Measurements from ENCODE around the gene TRPV2. TPM values are rescaled to one million over a fixed set of nuclear protein-coding genes. Genes with fewer than 3 reads are reported as not detected.

Gene TRPV2
- total RNA-seq, 1 experiment from 2014 or later = 1.0 TPM

GRCh38 chr17:16475179-16475704, 59.9 kb downstream of the TRPV2 start:
- Mint-ChIP-seq H3K27ac (peak overlapping the region in 1 of 3 experiments; percentile 7; a peak in 3 of 7 replicates), H3K27me3 (ENCODE audit: low read depth) (no peaks in the 10 kb centered on the region), H3K36me3 (ENCODE audit: insufficient read depth in 1 of 3, low read depth in 3 of 3) (peaks cover 3 to 5% (median 4%) of the 10 kb centered on the region in 3 experiments; a peak in 2 of 7 replicates), H3K4me1 (peaks cover 34 to 40% of the 10 kb centered on the region in 2 experiments), H3K4me3 (no peak overlapping the region), H3K9me3 (no peaks in the 10 kb centered on the region)
- Histone ChIP-seq H4K5ac (ENCODE audit: insufficient read length, low read depth, low read length) (no peak overlapping the region), H3K4me1 (ENCODE audit: insufficient read depth, low read length) (0 out of 2 replicates have a peak, but pooled peaks cover 5% of the 10 kb centered on the region), H2AK5ac (ENCODE audit: insufficient read length, low read length) (no peak overlapping the region), H3K27me3 (ENCODE audit: insufficient read depth, low read length) (no peaks in the 10 kb centered on the region), H3K23ac (ENCODE audit: insufficient read length, low read depth, low read length) (no peak overlapping the region), H3K79me1 (ENCODE audit: insufficient read depth, low read depth, low read length, poor library complexity, severe bottlenecking) (no peaks in the 10 kb centered on the region), H4K8ac (replicated peaks; ENCODE audit: insufficient read length, low read depth, low read length) (no peak overlapping the region), H3K18ac (ENCODE audit: insufficient read length, low read depth, low read length) (no peak overlapping the region), H4K20me1 (ENCODE audit: control insufficient read depth, insufficient read depth, insufficient read length) (no peaks in the 10 kb centered on the region), H3K56ac (ENCODE audit: insufficient read length, low read depth, low read length) (no peak overlapping the region), H3K79me2 (ENCODE audit: insufficient read depth, low read length) (no peaks in the 10 kb centered on the region; the same call in 1 of the 2 replicates), H2BK12ac (ENCODE audit: insufficient read length, low read depth, low read length) (no peak overlapping the region), H2BK5ac (ENCODE audit: insufficient read length, low read length) (no peak overlapping the region), H3K14ac (ENCODE audit: insufficient read depth, low read length) (no peak overlapping the region), H3T11ph (ENCODE audit: low read length) (no peak overlapping the region), H2BK15ac (ENCODE audit: low read depth, low read length) (no peak overlapping the region), H3K4ac (ENCODE audit: low read depth, low read length) (no peak overlapping the region), H3K9ac (ENCODE audit: extremely low read depth, insufficient read length, low read length) (no peak overlapping the region), H4K91ac (ENCODE audit: insufficient read length, low read depth, low read length) (no peak overlapping the region), H3K27ac (ENCODE audit: insufficient read length, low read depth, low read length) (no peak overlapping the region), H2BK20ac (ENCODE audit: low read depth, low read length, poor library complexity, severe bottlenecking) (no peak overlapping the region), H2AFZ (ENCODE audit: low read length) (no peak overlapping the region), H2BK120ac (ENCODE audit: low read depth, low read length, poor library complexity, severe bottlenecking) (no peak overlapping the region), H3K4me2 (ENCODE audit: insufficient read depth, insufficient read length, low read length) (no peak overlapping the region), H3K23me2 (ENCODE audit: insufficient read length, low read depth, low read length, poor library complexity, severe bottlenecking) (no peaks in the 10 kb centered on the region), H3K9me3 (ENCODE audit: control insufficient read depth, low read depth, low read length) (no peaks in the 10 kb centered on the region)
- DNase-seq = no peak
- TF ChIP-seq, protein P1, sequence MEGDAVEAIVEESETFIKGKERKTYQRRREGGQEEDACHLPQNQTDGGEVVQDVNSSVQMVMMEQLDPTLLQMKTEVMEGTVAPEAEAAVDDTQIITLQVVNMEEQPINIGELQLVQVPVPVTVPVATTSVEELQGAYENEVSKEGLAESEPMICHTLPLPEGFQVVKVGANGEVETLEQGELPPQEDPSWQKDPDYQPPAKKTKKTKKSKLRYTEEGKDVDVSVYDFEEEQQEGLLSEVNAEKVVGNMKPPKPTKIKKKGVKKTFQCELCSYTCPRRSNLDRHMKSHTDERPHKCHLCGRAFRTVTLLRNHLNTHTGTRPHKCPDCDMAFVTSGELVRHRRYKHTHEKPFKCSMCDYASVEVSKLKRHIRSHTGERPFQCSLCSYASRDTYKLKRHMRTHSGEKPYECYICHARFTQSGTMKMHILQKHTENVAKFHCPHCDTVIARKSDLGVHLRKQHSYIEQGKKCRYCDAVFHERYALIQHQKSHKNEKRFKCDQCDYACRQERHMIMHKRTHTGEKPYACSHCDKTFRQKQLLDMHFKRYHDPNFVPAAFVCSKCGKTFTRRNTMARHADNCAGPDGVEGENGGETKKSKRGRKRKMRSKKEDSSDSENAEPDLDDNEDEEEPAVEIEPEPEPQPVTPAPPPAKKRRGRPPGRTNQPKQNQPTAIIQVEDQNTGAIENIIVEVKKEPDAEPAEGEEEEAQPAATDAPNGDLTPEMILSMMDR (conservative IDR thresholded peaks at IDR 0.05) = no peak
- no CpG with 5 or more reads among the region's 4 CpGs for WGBS (ENCODE audit: extremely low coverage, insufficient read length, low lambda C conversion rate)
